Measurements from ENCODE around the gene KLKB1.

- TF ChIP-seq ELK4 (IDR thresholded peaks at IDR 0.05; ENCODE audit: borderline replicate concordance, low read depth, low read length) (no peak), ZNF530 (tag by site-specific recombination; IDR thresholded peaks at IDR 0.05; ENCODE audit: low read depth) (no peak), CTCF (tag by site-specific recombination; IDR thresholded peaks at IDR 0.05) (no peak), ZNF670 (tag by site-specific recombination; IDR thresholded peaks at IDR 0.05; ENCODE audit: low read depth) (no peak), ZNF311 (tag by site-specific recombination; IDR thresholded peaks at IDR 0.05; ENCODE audit: borderline replicate concordance) (no peak), ZBTB1 (tag by site-specific recombination; IDR thresholded peaks at IDR 0.05) (no peak), BCL6B (tag by site-specific recombination; IDR thresholded peaks at IDR 0.05) (no peak), ZEB2 (tag by site-specific recombination; IDR thresholded peaks at IDR 0.05) (no peak), ZBTB11 (tag by site-specific recombination; conservative IDR thresholded peaks at IDR 0.05; ENCODE audit: low read depth) (no peak), REPIN1 (tag by site-specific recombination; IDR thresholded peaks at IDR 0.05; ENCODE audit: low read depth) (no peak), ZNF175 (tag by site-specific recombination; IDR thresholded peaks at IDR 0.05) (no peak), ZBTB10 (tag by site-specific recombination; IDR thresholded peaks at IDR 0.05) (no peak)
Measured at GRCh38 chr4:186227744-186228513, 622 bp downstream of the KLKB1 start.

Measured in HEK293 (cell line).